CD14-positive monocyte (primary cell): ENCODE results near the gene SPX. TPM values are rescaled to one million over a fixed set of nuclear protein-coding genes. Genes with fewer than 3 reads are reported as not detected.

Experiments used
- DNase-seq, 3 donors: peaks; one replicate each; pipeline ENCODE4 v3.0.0-alpha.2; 2011 to 2022
- H2AFZ ChIP-seq: 2 replicates; pipeline ENCODE4 v1.6.0; 2012; ENCODE audit warnings: mild to moderate bottlenecking, low read depth, low read length, inconsistent platforms; ENCODE audit not compliant: insufficient read depth, poor library complexity, severe bottlenecking
- H3K27ac ChIP-seq, 2 donors: 1 replicate in 1 of 2; 2 replicates in 1 of 2; pipeline ENCODE4 v1.5.1; 2012 to 2013; ENCODE audit warnings: low read length in 2 of 2, control low read depth in 1 of 2, inconsistent platforms in 1 of 2, low read depth in 1 of 2, mild to moderate bottlenecking in 1 of 2
- H3K27me3 ChIP-seq, 2 donors: one replicate each; pipeline versions ENCODE4 v1.6.0 to v1.6.1; 2011 to 2013; ENCODE audit warnings: low read length in 2 of 2; ENCODE audit not compliant: control insufficient read depth in 2 of 2, insufficient read depth in 2 of 2
- H3K36me3 ChIP-seq, 2 donors: replicated peaks in 1 of 2; 1 replicate in 1 of 2; 2 replicates in 1 of 2; pipeline versions ENCODE4 v1.5.1 to v1.6.1; 2012 to 2013; ENCODE audit warnings: low read length in 2 of 2, control low read depth in 1 of 2, inconsistent platforms in 1 of 2, mild to moderate bottlenecking in 1 of 2; ENCODE audit not compliant: insufficient read depth in 2 of 2, control insufficient read depth in 1 of 2
- H3K4me1 ChIP-seq, 2 donors: 1 replicate in 1 of 2; 2 replicates in 1 of 2; pipeline versions ENCODE4 v1.5.1 to v1.6.1; 2012 to 2013; ENCODE audit warnings: low read length in 2 of 2, control low read depth in 1 of 2, inconsistent platforms in 1 of 2, mild to moderate bottlenecking in 1 of 2, moderate library complexity in 1 of 2; ENCODE audit not compliant: insufficient read depth in 2 of 2, control insufficient read depth in 1 of 2
- H3K4me2 ChIP-seq: replicated peaks from 2 replicates; pipeline ENCODE3; 2012; ENCODE audit warnings: low read length, moderate library complexity, mild to moderate bottlenecking; ENCODE audit not compliant: poor library complexity, severe bottlenecking; ENCODE audit errors: extremely low read depth
- H3K4me3 ChIP-seq, 3 experiments: fragments of 200-600 bp in 1 of 3; sonication (generic) in 1 of 3; replicated peaks in 1 of 3; 1 replicate in 2 of 3; 2 replicates in 1 of 3; pipeline ENCODE4 v1.5.1; 2011 to 2013; ENCODE audit warnings: low read length in 3 of 3, mild to moderate bottlenecking in 3 of 3, control low read depth in 2 of 3, low read depth in 2 of 3, inconsistent platforms in 1 of 3, moderate library complexity in 1 of 3
- H3K79me2 ChIP-seq: 2 replicates; pipeline ENCODE4 v1.6.0; 2012; ENCODE audit warnings: mild to moderate bottlenecking, control low read depth, inconsistent platforms, low read length, moderate library complexity; ENCODE audit not compliant: insufficient read depth
- H3K9ac ChIP-seq: 2 replicates; pipeline ENCODE4 v1.6.0; 2017; ENCODE audit warnings: low read length, mild to moderate bottlenecking; ENCODE audit not compliant: insufficient read depth, poor library complexity, severe bottlenecking
- H3K9me3 ChIP-seq, 2 donors: replicated peaks in 1 of 2; 1 replicate in 1 of 2; 2 replicates in 1 of 2; pipeline versions ENCODE4 v1.5.1 to v1.6.1; 2012 to 2013; ENCODE audit warnings: low read length in 2 of 2, control low read depth in 1 of 2; ENCODE audit not compliant: control insufficient read depth in 1 of 2, insufficient read depth in 1 of 2
- H4K20me1 ChIP-seq: 2 replicates; pipeline ENCODE4 v1.6.0; 2012; ENCODE audit warnings: mild to moderate bottlenecking, low read length, control low read depth, moderate library complexity; ENCODE audit not compliant: insufficient read depth
- H3K27ac Mint-ChIP-seq, 7 donors: one replicate each; pipeline ENCODE4 v1.8.0; 2020; ENCODE audit warnings: mild to moderate bottlenecking in 7 of 7, mixed read lengths in 7 of 7, moderate library complexity in 6 of 7, inconsistent platforms in 2 of 7
- H3K27me3 Mint-ChIP-seq, 3 donors: one replicate each; pipeline ENCODE4 v1.8.0; 2021 to 2022; ENCODE audit warnings: low read depth in 3 of 3, mild to moderate bottlenecking in 3 of 3, mixed read lengths in 3 of 3, moderate library complexity in 3 of 3, inconsistent platforms in 1 of 3
- H3K36me3 Mint-ChIP-seq, 2 donors: one replicate each; pipeline ENCODE4 v1.8.0; 2020; ENCODE audit warnings: mixed read lengths in 2 of 2, inconsistent platforms in 1 of 2, mild to moderate bottlenecking in 1 of 2
- H3K4me1 Mint-ChIP-seq: one replicate; pipeline ENCODE4 v1.8.0; 2020; ENCODE audit warnings: mild to moderate bottlenecking, mixed read lengths
- H3K4me3 Mint-ChIP-seq, 2 donors: one replicate each; pipeline ENCODE4 v1.8.0; 2020; ENCODE audit warnings: mild to moderate bottlenecking in 2 of 2, mixed read lengths in 2 of 2, moderate library complexity in 1 of 2
- H3K9me3 Mint-ChIP-seq, 7 donors: one replicate each; pipeline ENCODE4 v1.8.0; 2020 to 2022; ENCODE audit warnings: mixed read lengths in 7 of 7, mild to moderate bottlenecking in 6 of 7, moderate library complexity in 6 of 7, inconsistent platforms in 2 of 7
- CTCF ChIP-seq: fragments of 200-600 bp; IDR thresholded peaks from one replicate; pipeline ENCODE4 v1.8.0; 2022; ENCODE audit warnings: antibody characterized with exemption, mild to moderate bottlenecking
- WGBS: methylation state at CpG from one replicate; pipeline ENCODE4 v1.1.5; 2013; ENCODE audit warnings: missing lambda C conversion rate; ENCODE audit not compliant: insufficient coverage; 5-methylcytosine and 5-hydroxymethylcytosine counted together
- intact Hi-C, 2 donors: fragments of 100-400 bp; cut with micrococcal nuclease; formaldehyde crosslinking; loops; one replicate each; pipeline versions ENCODE4 v1.15.0 to v1.15.1; 2023
- polyA plus RNA-seq, 3 donors: library from polyadenylated mRNA; depleted of rRNA in 1 of 3; unstranded in 2 of 3; stranded (reverse) in 1 of 3; fragments of 300-500 nt in 2 of 3; fragments of >200 nt in 1 of 3; fragmentation: Illumina TruSeq in 2 of 3; gene quantifications; 1 replicate in 2 of 3; 2 replicates in 1 of 3; pipeline ENCODE4 v1.2.3, GENCODE V29; 2012 to 2021

The SPX gene
- polyA plus RNA-seq, 3 donors: 0.21 TPM; not detected in 2

- peak overlapping the region in 1 of 2 donors; percentile 26 for H3K4me3 Mint-ChIP-seq
- H3K27me3 Mint-ChIP-seq: peaks cover 45 to 60% (median 56%) of the 10 kb centered on the region in 3 donors
- WGBS: 79% methylated on average over 1 of the region's 2 CpGs
- no peak overlapping the region for H3K27ac Mint-ChIP-seq
- Histone ChIP-seq H3K4me2 (no peak overlapping the region), H3K4me1 (peaks cover 9 to 11% of the 10 kb centered on the region in 2 donors), H3K9me3 (peaks cover 0 to 7% of the 10 kb centered on the region in 2 donors), H3K4me3 (no peak overlapping the region), H4K20me1 (no peaks in the 10 kb centered on the region), H3K9ac (no peak overlapping the region), H3K36me3 (no peaks in the 10 kb centered on the region), H2AFZ (no peak overlapping the region), H3K27me3 (peaks cover 54 to 62% of the 10 kb centered on the region in 2 donors), H3K27ac (no peak overlapping the region), H3K79me2 (no peaks in the 10 kb centered on the region)
- DNase-seq: no peak
- no peaks in the 10 kb centered on the region for H3K36me3 Mint-ChIP-seq
- H3K9me3 Mint-ChIP-seq: peaks cover 0 to 5% (median under 1%) of the 10 kb centered on the region in 7 donors
- peaks cover 6% of the 10 kb centered on the region for H3K4me1 Mint-ChIP-seq
- intact Hi-C loops: no loop called here
- TF ChIP-seq CTCF: no peak
These were observed 3.4 kb downstream of the SPX start for GRCh38 chr12:21529456-21529855.

- no peak overlapping the region for H3K27ac ChIP-seq
- no peak overlapping the region for H2AFZ ChIP-seq
- TF ChIP-seq CTCF: no peak
- H3K36me3 ChIP-seq: no peaks in the 10 kb centered on the region
- no peak overlapping the region for H3K4me3 Mint-ChIP-seq
- intact Hi-C loops: no loop called here
- H4K20me1 ChIP-seq: no peaks in the 10 kb centered on the region
- no peak overlapping the region for H3K9ac ChIP-seq
- H3K79me2 ChIP-seq: no peaks in the 10 kb centered on the region
- no peaks in the 10 kb centered on the region for H3K9me3 ChIP-seq
- H3K4me1 Mint-ChIP-seq: no peaks in the 10 kb centered on the region
- no peak overlapping the region for H3K4me2 ChIP-seq
- no peaks in the 10 kb centered on the region for H3K36me3 Mint-ChIP-seq
- H3K27me3 Mint-ChIP-seq: peaks cover 0 to 6% (median 5%) of the 10 kb centered on the region in 3 donors
- no peaks in the 10 kb centered on the region for H3K4me1 ChIP-seq
- peaks cover 0 to 2% (median 0%) of the 10 kb centered on the region in 7 donors for H3K9me3 Mint-ChIP-seq
- H3K4me3 ChIP-seq: no peak overlapping the region
- H3K27me3 ChIP-seq: no peaks in the 10 kb centered on the region
- no peak for DNase-seq
- WGBS: 100% methylated on average over 1 of the region's 5 CpGs
- H3K27ac Mint-ChIP-seq: no peak overlapping the region
These were observed 12.1 kb downstream of the SPX start for GRCh38 chr12:21538061-21538653.
